Measurements from ENCODE around the gene SSBP3.

SSBP3 gene

GRCh38 chr1:54282101-54282847 is 123.9 kb downstream of the SSBP3 start:
- DNase-seq, result no peak

GRCh38 chr1:54280651-54281050 is 125.5 kb downstream of the SSBP3 start:
- peak; percentile 41 for DNase-seq

GRCh38 chr1:54279457-54279856 is 126.7 kb downstream of the SSBP3 start:
- DNase-seq, result no peak

- DNase-seq, result no peak
These were observed 127.2 kb downstream of the SSBP3 start for GRCh38 chr1:54278941-54279422.

GRCh38 chr1:54277451-54278341 is 128.5 kb downstream of the SSBP3 start:
- DNase-seq, result no peak

- DNase-seq, result no peak
These were observed 129.4 kb downstream of the SSBP3 start for GRCh38 chr1:54276617-54277450.

- no peak for DNase-seq
These were observed 130.8 kb downstream of the SSBP3 start for GRCh38 chr1:54275349-54275748.

GRCh38 chr1:54274881-54275280 is 131.3 kb downstream of the SSBP3 start:
- no peak for DNase-seq

GRCh38 chr1:54274448-54274847 is 131.7 kb downstream of the SSBP3 start:
- DNase-seq, result no peak

- no peak for DNase-seq
These were observed 132.4 kb downstream of the SSBP3 start for GRCh38 chr1:54273795-54274163.

GRCh38 chr1:54273092-54273794 is 133.0 kb downstream of the SSBP3 start:
- DNase-seq, result no peak

GRCh38 chr1:54272772-54273091 is 133.5 kb downstream of the SSBP3 start:
- no peak for DNase-seq

- DNase-seq, result no peak
These were observed 134.1 kb downstream of the SSBP3 start for GRCh38 chr1:54272134-54272533.

- DNase-seq, result no peak
These were observed 134.9 kb downstream of the SSBP3 start for GRCh38 chr1:54271341-54271740.

GRCh38 chr1:54270543-54270942 is 135.7 kb downstream of the SSBP3 start:
- peak; percentile 30 for DNase-seq

- no peak for DNase-seq
These were observed 137.4 kb downstream of the SSBP3 start for GRCh38 chr1:54268762-54269297.

GRCh38 chr1:54267815-54268761 is 138.1 kb downstream of the SSBP3 start:
- DNase-seq, result no peak

GRCh38 chr1:54266908-54267307 is 139.3 kb downstream of the SSBP3 start:
- no peak for DNase-seq

GRCh38 chr1:54266195-54266594 is 140.0 kb downstream of the SSBP3 start:
- no peak for DNase-seq

GRCh38 chr1:54265659-54266058 is 140.5 kb downstream of the SSBP3 start:
- DNase-seq, result no peak

- no peak for DNase-seq
These were observed 141.1 kb downstream of the SSBP3 start for GRCh38 chr1:54265126-54265525.
